Thyroid gland (tissue), 4 donors: ENCODE data around the gene TRUB1. TPM values are rescaled to one million over a fixed set of nuclear protein-coding genes. Genes with fewer than 3 reads are reported as not detected.

Experiments used
- DNase-seq, 2 donors: peaks; one replicate each; pipeline ENCODE4 v3.0.0-alpha.2; 2019
- H3K27ac ChIP-seq, 3 donors: fragments of 200-600 bp; sonication (generic); 1 replicate in 2 of 3; 2 replicates in 1 of 3; pipeline ENCODE4 v1.5.1; 2016 to 2019; ENCODE audit warnings: mild to moderate bottlenecking in 1 of 3, moderate library complexity in 1 of 3
- H3K27me3 ChIP-seq: fragments of 200-600 bp; sonication (generic); one replicate; pipeline ENCODE4 v1.5.1; 2019
- H3K36me3 ChIP-seq, 2 donors: fragments of 200-600 bp; sonication (generic); one replicate each; pipeline ENCODE4 v1.5.1; 2016 to 2019
- H3K4me1 ChIP-seq, 2 donors: fragments of 200-600 bp; sonication (generic); one replicate each; pipeline ENCODE4 v1.5.1; 2017 to 2019
- H3K4me3 ChIP-seq, 3 donors: fragments of 200-600 bp; sonication (generic); replicated peaks in 1 of 3; 1 replicate in 2 of 3; 2 replicates in 1 of 3; pipeline ENCODE4 v1.5.1; 2016; ENCODE audit warnings: mild to moderate bottlenecking in 1 of 3
- H3K9me3 ChIP-seq: fragments of 200-600 bp; sonication (generic); one replicate; pipeline ENCODE4 v1.5.1; 2017
- POLR2A ChIP-seq, 2 donors: fragments of 450-650 bp; IDR thresholded peaks; one replicate each; pipeline ENCODE4 v1.6.1; 2017; ENCODE audit warnings: antibody characterized with exemption in 2 of 2, mild to moderate bottlenecking in 2 of 2, moderate library complexity in 1 of 2
- WGBS, 2 donors: methylation state at CpG; one replicate each; pipeline ENCODE4 v1.1.5; 2017; 5-methylcytosine and 5-hydroxymethylcytosine counted together
- intact Hi-C: fragments of 100-400 bp; cut with DNase I; formaldehyde crosslinking; loops from one replicate; pipeline ENCODE4 v1.15.1; 2023
- total RNA-seq, 4 donors: library from RNA; depleted of rRNA; stranded (reverse); fragments of >200 nt; gene quantifications; one replicate each; pipeline ENCODE4 v1.2.3, GENCODE V29; 2016
- TF ChIP-seq, protein P1 (sequence below), 6 experiments: fragments of 200-600 bp in 3 of 6; fragments of 450-650 bp in 3 of 6; sonication (generic) in 3 of 6; IDR thresholded peaks; one replicate each; pipeline ENCODE4 v1.5.1; 2016 to 2019; ENCODE audit warnings: antibody characterized with exemption in 6 of 6, mild to moderate bottlenecking in 2 of 6, inconsistent platforms in 1 of 6, moderate library complexity in 1 of 6

Gene TRUB1
- total RNA-seq, 4 donors from 2014 or later = 16.1 to 26.5 (median 22.8) TPM

DNA sequence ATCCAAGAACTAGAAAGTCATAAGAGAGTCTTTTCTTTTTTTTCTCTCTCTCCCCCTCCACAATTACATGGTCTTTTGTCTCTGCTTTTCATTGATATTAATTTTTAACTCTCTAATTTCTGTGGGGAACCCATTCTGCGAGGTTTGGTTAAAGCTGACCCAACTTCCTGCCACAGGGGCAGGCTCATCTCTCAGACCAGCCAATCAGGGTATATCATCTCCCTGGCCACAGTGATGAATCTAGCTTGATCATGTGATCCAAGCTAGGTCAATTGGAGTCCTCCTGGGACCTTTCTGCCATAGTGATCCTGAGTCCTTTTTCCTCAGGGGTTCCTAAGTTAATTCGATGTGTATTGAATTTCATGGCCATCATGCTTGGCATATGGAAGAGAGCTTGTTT is 38.0 kb upstream of the TRUB1 start:
- WGBS, 2 donors = 96 to 98% methylated on average over 2 of the region's 2 CpGs
- Histone ChIP-seq H3K27ac (no peak overlapping the region), H3K4me3 (no peak overlapping the region), H3K9me3 (no peaks in the 10 kb centered on the region), H3K36me3 (no peaks in the 10 kb centered on the region), H3K4me1 (no peaks in the 10 kb centered on the region), H3K27me3 (no peaks in the 10 kb centered on the region)
- intact Hi-C loops = no loop called here
- TF ChIP-seq, protein P1, sequence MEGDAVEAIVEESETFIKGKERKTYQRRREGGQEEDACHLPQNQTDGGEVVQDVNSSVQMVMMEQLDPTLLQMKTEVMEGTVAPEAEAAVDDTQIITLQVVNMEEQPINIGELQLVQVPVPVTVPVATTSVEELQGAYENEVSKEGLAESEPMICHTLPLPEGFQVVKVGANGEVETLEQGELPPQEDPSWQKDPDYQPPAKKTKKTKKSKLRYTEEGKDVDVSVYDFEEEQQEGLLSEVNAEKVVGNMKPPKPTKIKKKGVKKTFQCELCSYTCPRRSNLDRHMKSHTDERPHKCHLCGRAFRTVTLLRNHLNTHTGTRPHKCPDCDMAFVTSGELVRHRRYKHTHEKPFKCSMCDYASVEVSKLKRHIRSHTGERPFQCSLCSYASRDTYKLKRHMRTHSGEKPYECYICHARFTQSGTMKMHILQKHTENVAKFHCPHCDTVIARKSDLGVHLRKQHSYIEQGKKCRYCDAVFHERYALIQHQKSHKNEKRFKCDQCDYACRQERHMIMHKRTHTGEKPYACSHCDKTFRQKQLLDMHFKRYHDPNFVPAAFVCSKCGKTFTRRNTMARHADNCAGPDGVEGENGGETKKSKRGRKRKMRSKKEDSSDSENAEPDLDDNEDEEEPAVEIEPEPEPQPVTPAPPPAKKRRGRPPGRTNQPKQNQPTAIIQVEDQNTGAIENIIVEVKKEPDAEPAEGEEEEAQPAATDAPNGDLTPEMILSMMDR (IDR thresholded peaks at IDR 0.05) = no peak
- TF ChIP-seq POLR2A (IDR thresholded peaks at IDR 0.05) = no peak
- DNase-seq = no peak

DNA sequence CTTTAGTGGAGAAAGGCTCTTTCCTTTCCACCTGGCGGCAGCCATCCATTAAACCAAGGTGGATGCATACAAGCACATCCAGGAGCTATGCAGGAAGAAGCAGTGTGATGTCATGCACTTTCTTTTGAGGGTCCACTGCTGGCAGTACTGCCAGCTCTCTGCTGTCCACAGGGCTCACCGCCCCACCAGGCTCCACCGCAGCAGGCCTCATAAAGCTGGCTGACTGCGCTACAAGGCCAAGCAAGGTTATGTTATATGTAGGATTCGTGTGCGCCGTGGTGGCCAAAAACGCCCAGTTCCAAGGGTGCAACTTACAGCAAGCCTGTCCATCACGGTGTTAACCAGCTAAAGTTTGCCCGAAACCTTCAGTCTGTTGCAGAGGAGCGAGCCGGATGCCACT is 37.3 kb upstream of the TRUB1 start:
- Histone ChIP-seq H3K27me3 (no peaks in the 10 kb centered on the region), H3K9me3 (no peaks in the 10 kb centered on the region), H3K4me1 (no peaks in the 10 kb centered on the region), H3K27ac (no peak overlapping the region), H3K4me3 (no peak overlapping the region), H3K36me3 (no peaks in the 10 kb centered on the region)
- intact Hi-C loops = no loop called here
- no peak for DNase-seq
- WGBS, 2 donors = 94 to 95% methylated on average over 12 of the region's 12 CpGs
- TF ChIP-seq, protein P1 (IDR thresholded peaks at IDR 0.05) = no peak
- TF ChIP-seq POLR2A (IDR thresholded peaks at IDR 0.05) = no peak

DNA sequence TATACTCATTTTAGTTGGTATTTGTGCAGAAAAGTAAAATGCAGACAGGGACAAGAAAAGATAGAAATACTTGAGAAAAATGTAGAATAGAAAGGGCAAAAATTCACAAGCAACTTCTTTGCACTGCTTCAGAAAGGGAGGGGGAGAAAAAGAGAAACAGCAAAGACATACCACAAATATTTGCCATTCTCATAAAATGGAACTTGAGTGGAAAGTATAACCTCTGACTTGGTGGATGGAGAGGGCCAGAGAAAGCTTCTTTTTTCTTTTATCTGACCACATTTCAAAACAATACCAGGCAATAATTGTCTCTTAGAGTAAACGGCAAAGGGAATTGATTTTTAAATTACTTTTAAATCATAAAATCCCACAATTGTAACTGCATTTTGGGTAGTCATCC is 35.8 kb upstream of the TRUB1 start:
- no peaks in the 10 kb centered on the region for H3K9me3 ChIP-seq
- no peak overlapping the region for H3K27ac ChIP-seq
- intact Hi-C loops = no loop called here
- DNase-seq = no peak
- H3K27me3 ChIP-seq = no peaks in the 10 kb centered on the region
- 56 to 67% methylated on average over 1 of the region's 1 CpG for WGBS, 2 donors
- H3K36me3 ChIP-seq = no peaks in the 10 kb centered on the region
- H3K4me3 ChIP-seq = no peak overlapping the region
- TF ChIP-seq POLR2A (IDR thresholded peaks at IDR 0.05) = no peak
- TF ChIP-seq, protein P1 (IDR thresholded peaks at IDR 0.05) = no peak
- no peaks in the 10 kb centered on the region for H3K4me1 ChIP-seq

DNA sequence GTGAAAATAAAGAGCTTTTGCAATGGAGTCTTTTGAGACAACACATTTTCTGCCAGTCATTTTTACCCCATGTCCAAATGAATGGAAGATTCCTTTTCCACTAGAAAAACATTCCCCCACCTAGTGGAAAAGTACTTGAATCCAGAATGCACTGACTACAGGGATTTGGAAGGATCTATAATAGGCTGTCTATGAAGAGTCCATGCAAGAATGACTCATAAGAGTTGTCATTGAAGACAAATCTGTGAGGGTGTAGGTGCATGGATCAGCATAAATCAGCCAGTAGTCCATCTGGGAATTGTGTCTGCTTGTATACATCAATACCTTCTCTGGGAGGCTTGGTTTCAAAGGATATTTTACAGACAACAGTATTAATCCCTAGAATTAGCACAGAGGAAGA is 32.5 kb upstream of the TRUB1 start:
- Histone ChIP-seq H3K9me3 (no peaks in the 10 kb centered on the region), H3K27ac (no peak overlapping the region), H3K4me1 (no peaks in the 10 kb centered on the region), H3K27me3 (no peaks in the 10 kb centered on the region), H3K4me3 (no peak overlapping the region), H3K36me3 (no peaks in the 10 kb centered on the region)
- intact Hi-C loops = no loop called here
- no peak for DNase-seq
- TF ChIP-seq POLR2A (IDR thresholded peaks at IDR 0.05) = no peak
- TF ChIP-seq, protein P1 (IDR thresholded peaks at IDR 0.05) = no peak

DNA sequence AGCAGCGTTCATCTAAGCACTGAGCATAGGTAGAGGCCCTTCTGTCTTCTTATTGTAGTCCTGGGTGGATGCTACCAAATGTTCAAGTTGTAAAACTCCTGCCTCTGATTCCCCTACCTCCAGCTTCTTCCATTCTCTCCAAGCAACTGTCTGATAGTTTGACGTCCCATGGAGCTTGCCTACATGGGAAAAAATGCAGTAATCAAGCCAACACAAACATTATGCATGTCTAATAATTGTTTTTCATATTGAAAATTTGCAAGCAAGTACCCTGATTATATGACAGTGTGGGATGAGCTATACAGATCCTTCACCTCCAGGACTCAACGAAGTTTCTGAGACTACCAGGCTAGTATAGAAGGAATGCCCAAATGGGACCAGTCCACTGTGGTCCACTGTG is 31.0 kb upstream of the TRUB1 start:
- Histone ChIP-seq H3K4me1 (no peaks in the 10 kb centered on the region), H3K27me3 (no peaks in the 10 kb centered on the region), H3K36me3 (no peaks in the 10 kb centered on the region), H3K9me3 (no peaks in the 10 kb centered on the region), H3K27ac (no peak overlapping the region), H3K4me3 (no peak overlapping the region)
- no peak for DNase-seq
- no peak for TF ChIP-seq POLR2A (IDR thresholded peaks at IDR 0.05)
- TF ChIP-seq, protein P1 (IDR thresholded peaks at IDR 0.05) = no peak
- intact Hi-C loops = no loop called here
- 69 to 81% methylated on average over 3 of the region's 3 CpGs for WGBS, 2 donors
